Measurements from ENCODE around the gene PRDM16. TPM values are rescaled to one million over a fixed set of nuclear protein-coding genes. Genes with fewer than 3 reads are reported as not detected.

Gene PRDM16
- total and polyA plus RNA-seq, 4 donors = 0.05 to 0.67 (median 0.19) TPM

DNA sequence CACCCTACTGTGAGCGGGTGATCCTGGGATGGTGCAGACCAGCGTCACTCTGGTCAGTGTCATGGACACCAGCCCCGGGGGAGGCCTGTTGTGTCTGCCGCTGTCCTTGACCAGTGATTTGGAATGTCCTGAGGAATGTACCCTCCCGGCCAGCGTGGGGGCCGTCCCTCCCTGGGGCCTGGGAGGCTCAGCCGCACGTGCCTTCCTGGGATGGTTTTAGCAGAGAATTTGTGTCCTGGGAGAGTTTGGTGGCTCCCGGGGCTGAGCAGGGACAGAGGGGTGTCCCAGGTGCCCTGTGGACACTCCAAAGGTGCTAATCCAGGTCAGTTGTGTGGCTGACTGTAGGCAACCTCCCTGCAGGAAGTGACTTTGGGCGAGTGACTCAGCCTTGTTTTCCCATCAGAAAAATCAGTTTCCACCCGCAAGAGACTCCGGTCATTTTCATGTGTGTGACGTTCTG, 391.7 kb downstream of the PRDM16 start:
- Histone ChIP-seq H3K27me3 (ENCODE audit: control insufficient read depth in 4 of 4, insufficient read depth in 4 of 4, low read length in 3 of 4) (no peaks in the 10 kb centered on the region), H3K4me1 (ENCODE audit: control insufficient read depth in 4 of 4, insufficient read depth in 4 of 4, low read length in 3 of 4) (peaks cover 2 to 12% (median 6%) of the 10 kb centered on the region in 4 donors), H3K4me3 (ENCODE audit: low read depth in 1 of 3, low read length in 3 of 3) (no peak overlapping the region), H3K36me3 (ENCODE audit: control insufficient read depth in 4 of 4, insufficient read depth in 3 of 4, low read depth in 1 of 4, low read length in 3 of 4) (no peaks in the 10 kb centered on the region), H3K9ac (ENCODE audit: low read depth in 1 of 2, low read length in 2 of 2) (no peak overlapping the region), H3K27ac (ENCODE audit: low read depth in 1 of 2, low read length in 2 of 2) (no peak overlapping the region), H3K9me3 (ENCODE audit: control insufficient read depth in 4 of 4, low read length in 3 of 4) (no peaks in the 10 kb centered on the region)
- TF ChIP-seq JUND (IDR thresholded peaks at IDR 0.05) (no peak), NR2F2 (IDR thresholded peaks at IDR 0.05) (no peak), RXRA (IDR thresholded peaks at IDR 0.05) (no peak), HNF4G (IDR thresholded peaks at IDR 0.05) (no peak), FOXA1 (IDR thresholded peaks at IDR 0.05) (no peak), YY1 (IDR thresholded peaks at IDR 0.05) (no peak), GABPA (IDR thresholded peaks at IDR 0.05 in 1 of 2, conservative IDR thresholded peaks at IDR 0.05 in 1 of 2) (no peak), EGR1 (IDR thresholded peaks at IDR 0.05; ENCODE audit: low read depth in 2 of 2) (no peak), HNF4A (conservative IDR thresholded peaks at IDR 0.05) (no peak)
- TF ChIP-seq, protein P1, sequence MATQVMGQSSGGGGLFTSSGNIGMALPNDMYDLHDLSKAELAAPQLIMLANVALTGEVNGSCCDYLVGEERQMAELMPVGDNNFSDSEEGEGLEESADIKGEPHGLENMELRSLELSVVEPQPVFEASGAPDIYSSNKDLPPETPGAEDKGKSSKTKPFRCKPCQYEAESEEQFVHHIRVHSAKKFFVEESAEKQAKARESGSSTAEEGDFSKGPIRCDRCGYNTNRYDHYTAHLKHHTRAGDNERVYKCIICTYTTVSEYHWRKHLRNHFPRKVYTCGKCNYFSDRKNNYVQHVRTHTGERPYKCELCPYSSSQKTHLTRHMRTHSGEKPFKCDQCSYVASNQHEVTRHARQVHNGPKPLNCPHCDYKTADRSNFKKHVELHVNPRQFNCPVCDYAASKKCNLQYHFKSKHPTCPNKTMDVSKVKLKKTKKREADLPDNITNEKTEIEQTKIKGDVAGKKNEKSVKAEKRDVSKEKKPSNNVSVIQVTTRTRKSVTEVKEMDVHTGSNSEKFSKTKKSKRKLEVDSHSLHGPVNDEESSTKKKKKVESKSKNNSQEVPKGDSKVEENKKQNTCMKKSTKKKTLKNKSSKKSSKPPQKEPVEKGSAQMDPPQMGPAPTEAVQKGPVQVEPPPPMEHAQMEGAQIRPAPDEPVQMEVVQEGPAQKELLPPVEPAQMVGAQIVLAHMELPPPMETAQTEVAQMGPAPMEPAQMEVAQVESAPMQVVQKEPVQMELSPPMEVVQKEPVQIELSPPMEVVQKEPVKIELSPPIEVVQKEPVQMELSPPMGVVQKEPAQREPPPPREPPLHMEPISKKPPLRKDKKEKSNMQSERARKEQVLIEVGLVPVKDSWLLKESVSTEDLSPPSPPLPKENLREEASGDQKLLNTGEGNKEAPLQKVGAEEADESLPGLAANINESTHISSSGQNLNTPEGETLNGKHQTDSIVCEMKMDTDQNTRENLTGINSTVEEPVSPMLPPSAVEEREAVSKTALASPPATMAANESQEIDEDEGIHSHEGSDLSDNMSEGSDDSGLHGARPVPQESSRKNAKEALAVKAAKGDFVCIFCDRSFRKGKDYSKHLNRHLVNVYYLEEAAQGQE (IDR thresholded peaks at IDR 0.05) = no peak
- TF ChIP-seq, protein P2, sequence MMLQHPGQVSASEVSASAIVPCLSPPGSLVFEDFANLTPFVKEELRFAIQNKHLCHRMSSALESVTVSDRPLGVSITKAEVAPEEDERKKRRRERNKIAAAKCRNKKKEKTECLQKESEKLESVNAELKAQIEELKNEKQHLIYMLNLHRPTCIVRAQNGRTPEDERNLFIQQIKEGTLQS (IDR thresholded peaks at IDR 0.05) = no peak
- TF ChIP-seq, protein P3, sequence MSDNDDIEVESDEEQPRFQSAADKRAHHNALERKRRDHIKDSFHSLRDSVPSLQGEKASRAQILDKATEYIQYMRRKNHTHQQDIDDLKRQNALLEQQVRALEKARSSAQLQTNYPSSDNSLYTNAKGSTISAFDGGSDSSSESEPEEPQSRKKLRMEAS (IDR thresholded peaks at IDR 0.05) = no peak
- TF ChIP-seq, protein P4, sequence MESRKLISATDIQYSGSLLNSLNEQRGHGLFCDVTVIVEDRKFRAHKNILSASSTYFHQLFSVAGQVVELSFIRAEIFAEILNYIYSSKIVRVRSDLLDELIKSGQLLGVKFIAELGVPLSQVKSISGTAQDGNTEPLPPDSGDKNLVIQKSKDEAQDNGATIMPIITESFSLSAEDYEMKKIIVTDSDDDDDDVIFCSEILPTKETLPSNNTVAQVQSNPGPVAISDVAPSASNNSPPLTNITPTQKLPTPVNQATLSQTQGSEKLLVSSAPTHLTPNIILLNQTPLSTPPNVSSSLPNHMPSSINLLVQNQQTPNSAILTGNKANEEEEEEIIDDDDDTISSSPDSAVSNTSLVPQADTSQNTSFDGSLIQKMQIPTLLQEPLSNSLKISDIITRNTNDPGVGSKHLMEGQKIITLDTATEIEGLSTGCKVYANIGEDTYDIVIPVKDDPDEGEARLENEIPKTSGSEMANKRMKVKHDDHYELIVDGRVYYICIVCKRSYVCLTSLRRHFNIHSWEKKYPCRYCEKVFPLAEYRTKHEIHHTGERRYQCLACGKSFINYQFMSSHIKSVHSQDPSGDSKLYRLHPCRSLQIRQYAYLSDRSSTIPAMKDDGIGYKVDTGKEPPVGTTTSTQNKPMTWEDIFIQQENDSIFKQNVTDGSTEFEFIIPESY (IDR thresholded peaks at IDR 0.05) = no peak
- TF ChIP-seq, protein P5, sequence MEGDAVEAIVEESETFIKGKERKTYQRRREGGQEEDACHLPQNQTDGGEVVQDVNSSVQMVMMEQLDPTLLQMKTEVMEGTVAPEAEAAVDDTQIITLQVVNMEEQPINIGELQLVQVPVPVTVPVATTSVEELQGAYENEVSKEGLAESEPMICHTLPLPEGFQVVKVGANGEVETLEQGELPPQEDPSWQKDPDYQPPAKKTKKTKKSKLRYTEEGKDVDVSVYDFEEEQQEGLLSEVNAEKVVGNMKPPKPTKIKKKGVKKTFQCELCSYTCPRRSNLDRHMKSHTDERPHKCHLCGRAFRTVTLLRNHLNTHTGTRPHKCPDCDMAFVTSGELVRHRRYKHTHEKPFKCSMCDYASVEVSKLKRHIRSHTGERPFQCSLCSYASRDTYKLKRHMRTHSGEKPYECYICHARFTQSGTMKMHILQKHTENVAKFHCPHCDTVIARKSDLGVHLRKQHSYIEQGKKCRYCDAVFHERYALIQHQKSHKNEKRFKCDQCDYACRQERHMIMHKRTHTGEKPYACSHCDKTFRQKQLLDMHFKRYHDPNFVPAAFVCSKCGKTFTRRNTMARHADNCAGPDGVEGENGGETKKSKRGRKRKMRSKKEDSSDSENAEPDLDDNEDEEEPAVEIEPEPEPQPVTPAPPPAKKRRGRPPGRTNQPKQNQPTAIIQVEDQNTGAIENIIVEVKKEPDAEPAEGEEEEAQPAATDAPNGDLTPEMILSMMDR (IDR thresholded peaks at IDR 0.05; ENCODE audit: low read depth, low read length, missing input control) = no peak
- DNase-seq (ENCODE audit: low spot score) = no peak
- 69% methylated on average over 14 of the region's 14 CpGs for WGBS

DNA sequence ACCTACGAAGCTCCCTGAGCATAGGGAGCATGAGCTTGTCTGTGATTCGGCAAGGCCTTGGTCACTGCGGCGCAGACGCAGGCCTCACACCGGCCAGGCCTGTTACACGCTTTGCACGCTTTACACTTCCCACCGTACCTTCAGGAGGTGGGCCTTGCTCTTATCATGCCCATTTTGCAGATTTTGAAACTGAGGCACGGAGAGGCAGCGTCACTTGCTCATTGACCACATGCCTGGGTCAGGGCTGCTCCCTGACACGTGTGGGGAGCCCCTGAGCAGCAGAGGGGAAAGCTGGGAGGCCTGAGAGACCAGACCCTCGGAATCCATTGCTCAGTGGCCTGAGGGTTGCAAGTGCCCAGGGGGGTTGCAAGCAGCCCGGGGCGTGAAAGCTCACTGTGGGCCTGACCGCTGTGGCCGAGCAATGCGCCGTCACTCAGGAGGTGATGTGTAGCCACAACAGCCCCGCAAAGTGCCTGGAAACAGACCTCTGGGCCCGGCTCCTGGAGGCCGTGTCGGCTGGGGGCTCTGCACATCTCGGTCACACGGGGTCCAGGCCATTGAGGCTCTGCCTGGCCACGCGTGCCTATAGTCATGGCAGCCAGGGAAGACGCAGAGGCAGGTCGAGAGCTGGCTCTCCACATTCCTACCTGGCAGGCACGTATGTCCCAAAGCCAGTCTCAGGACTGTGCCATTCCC, 392.4 kb downstream of the PRDM16 start:
- DNase-seq (ENCODE audit: low spot score) = no peak
- no peaks in the 10 kb centered on the region for H3K27me3 ChIP-seq (ENCODE audit: control insufficient read depth in 4 of 4, insufficient read depth in 4 of 4, low read length in 3 of 4)
- no peaks in the 10 kb centered on the region for H3K36me3 ChIP-seq (ENCODE audit: control insufficient read depth in 4 of 4, insufficient read depth in 3 of 4, low read depth in 1 of 4, low read length in 3 of 4)
- H3K9me3 ChIP-seq (ENCODE audit: control insufficient read depth in 4 of 4, low read length in 3 of 4) = no peaks in the 10 kb centered on the region
- H3K4me1 ChIP-seq (ENCODE audit: control insufficient read depth in 4 of 4, insufficient read depth in 4 of 4, low read length in 3 of 4) = peaks cover 2 to 12% (median 6%) of the 10 kb centered on the region in 4 donors
- no peak overlapping the region for H3K9ac ChIP-seq (ENCODE audit: low read depth in 1 of 2, low read length in 2 of 2)
- H3K27ac ChIP-seq (ENCODE audit: low read depth in 1 of 2, low read length in 2 of 2) = no peak overlapping the region
- WGBS = 94% methylated on average over 30 of the region's 30 CpGs
- no peak overlapping the region for H3K4me3 ChIP-seq (ENCODE audit: low read depth in 1 of 3, low read length in 3 of 3)
- TF ChIP-seq YY1 (IDR thresholded peaks at IDR 0.05) (no peak), FOXA2 (IDR thresholded peaks at IDR 0.05) (no peak), HNF4G (IDR thresholded peaks at IDR 0.05) (no peak), RXRA (IDR thresholded peaks at IDR 0.05) (no peak), RAD21 (IDR thresholded peaks at IDR 0.05) (no peak), HNF4A (conservative IDR thresholded peaks at IDR 0.05) (no peak), JUND (IDR thresholded peaks at IDR 0.05) (no peak), FOXA1 (IDR thresholded peaks at IDR 0.05) (no peak), NR2F2 (IDR thresholded peaks at IDR 0.05) (no peak), EGR1 (IDR thresholded peaks at IDR 0.05; ENCODE audit: low read depth in 2 of 2) (no peak)
- TF ChIP-seq, protein P5 (IDR thresholded peaks at IDR 0.05; ENCODE audit: low read depth, low read length, missing input control) = no peak
- TF ChIP-seq, protein P1 (IDR thresholded peaks at IDR 0.05) = no peak
